Activated T-cell treated with anti-CD3 and anti-CD28 coated beads for 1 hour (primary cell): ENCODE measurements around the gene KIF23.

Source experiments
- DNase-seq: peaks from one replicate; pipeline ENCODE4 v3.0.0-alpha.2; 2020; ENCODE audit warnings: low read depth

The KIF23 gene

GRCh38 chr15:69493406-69493805 is 79.3 kb downstream of the KIF23 start:
- DNase-seq: no peak

GRCh38 chr15:69496001-69496400 is 81.9 kb downstream of the KIF23 start:
- DNase-seq: no peak

- DNase-seq: no peak
Observed at GRCh38 chr15:69497076-69497475, 82.9 kb downstream of the KIF23 start.

GRCh38 chr15:69497667-69498066 is 83.5 kb downstream of the KIF23 start:
- no peak for DNase-seq
